ENCODE results near the gene RBM33.

Gene RBM33

DNA sequence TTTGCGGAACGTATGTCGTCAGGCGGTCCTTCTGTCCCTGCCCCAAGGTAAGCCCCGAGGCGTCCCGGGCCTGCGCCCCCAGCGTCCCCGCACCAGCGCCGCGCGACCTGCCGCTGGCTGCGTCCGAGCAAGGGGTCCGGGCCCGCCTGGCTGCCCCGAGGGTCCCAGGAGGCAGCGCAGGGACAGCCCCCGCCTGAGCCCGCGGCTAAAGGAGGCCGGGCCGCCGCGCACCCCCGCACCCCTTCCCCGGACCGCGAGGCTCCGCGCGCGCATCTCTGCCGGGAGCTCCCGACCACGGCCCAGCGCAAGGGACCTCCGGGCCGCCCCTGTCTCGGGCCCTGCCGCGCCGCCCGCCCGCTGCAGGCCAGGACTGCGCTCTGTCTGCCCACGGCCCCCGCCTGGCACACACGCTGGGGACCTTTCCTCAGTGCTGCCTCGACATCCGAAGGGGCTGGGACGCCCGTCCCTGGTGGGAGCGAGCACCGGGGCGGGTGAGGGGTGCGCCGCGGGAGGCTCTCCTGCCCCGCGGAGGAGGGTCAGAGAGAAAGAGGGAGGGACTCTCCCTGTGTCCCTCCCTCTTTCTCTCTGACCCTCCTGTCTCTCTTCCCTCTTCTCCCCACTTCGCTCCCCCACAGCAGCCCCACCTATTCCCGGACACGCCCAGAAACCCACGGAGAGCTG lies 142.8 kb downstream of the RBM33 start:
- H3K27ac Mint-ChIP-seq, result no peak overlapping the region
- H3K4me1 Mint-ChIP-seq, result peaks cover 5% of the 10 kb centered on the region
- H3K36me3 Mint-ChIP-seq (ENCODE audit: low read depth), result peaks cover 32% of the 10 kb centered on the region
- no peak for TF ChIP-seq CTCF (IDR thresholded peaks at IDR 0.05; ENCODE audit: unreplicated experiment in 3 of 3)
- H3K27me3 Mint-ChIP-seq (ENCODE audit: low read depth), result peaks cover 18% of the 10 kb centered on the region
- peaks cover 4% of the 10 kb centered on the region for H3K9me3 Mint-ChIP-seq
- peak overlapping the region; percentile 75 to 78 (median 78) for H3K4me3 Mint-ChIP-seq

DNA sequence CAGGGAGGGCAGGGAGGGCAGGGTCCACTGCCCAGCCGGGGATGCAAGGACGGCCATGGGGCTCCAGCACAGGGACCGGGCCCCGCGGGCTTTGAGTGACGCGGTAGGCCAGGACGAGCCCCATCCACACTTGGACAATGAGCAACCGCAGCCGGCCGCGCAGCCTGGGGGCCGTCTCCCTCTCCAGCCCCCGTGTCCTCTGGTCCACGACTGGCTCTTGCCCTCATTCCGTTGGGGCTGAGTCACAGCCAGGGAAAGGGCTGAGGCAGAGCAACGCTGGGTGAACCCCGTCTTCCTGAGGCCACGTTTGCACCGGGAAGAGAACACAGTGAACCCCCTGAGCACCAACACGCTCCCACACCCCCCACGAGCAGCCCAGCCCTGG lies 144.1 kb downstream of the RBM33 start:
- H3K27me3 Mint-ChIP-seq (ENCODE audit: low read depth), result peaks cover 18% of the 10 kb centered on the region
- peaks cover 4% of the 10 kb centered on the region for H3K9me3 Mint-ChIP-seq
- H3K36me3 Mint-ChIP-seq (ENCODE audit: low read depth), result peaks cover 22% of the 10 kb centered on the region
- peaks cover 5% of the 10 kb centered on the region for H3K4me1 Mint-ChIP-seq
- H3K27ac Mint-ChIP-seq, result no peak overlapping the region
- H3K4me3 Mint-ChIP-seq, result no peak overlapping the region
- no peak for TF ChIP-seq CTCF (IDR thresholded peaks at IDR 0.05; ENCODE audit: unreplicated experiment in 3 of 3)

GRCh38 chr7:155789001-155789725 lies 144.7 kb downstream of the RBM33 start:
- H3K27ac Mint-ChIP-seq, result no peak overlapping the region

GRCh38 chr7:155790666-155791065 lies 146.2 kb downstream of the RBM33 start:
- Mint-ChIP-seq H3K4me1 (peaks cover 5% of the 10 kb centered on the region), H3K27ac (no peak overlapping the region), H3K36me3 (ENCODE audit: low read depth) (peaks cover 5% of the 10 kb centered on the region), H3K27me3 (ENCODE audit: low read depth) (peaks cover 33% of the 10 kb centered on the region), H3K9me3 (peaks cover 4% of the 10 kb centered on the region), H3K4me3 (no peak overlapping the region)
- TF ChIP-seq CTCF (IDR thresholded peaks at IDR 0.05; ENCODE audit: unreplicated experiment in 3 of 3), result no peak

More at GRCh38 chr7:155789001-155789725, 144.7 kb downstream of the RBM33 start:
- Mint-ChIP-seq H3K4me1 (peaks cover 5% of the 10 kb centered on the region), H3K4me3 (peak overlapping the region in 2 of 3 experiments; percentile 28 to 53), H3K9me3 (peaks cover 4% of the 10 kb centered on the region), H3K36me3 (ENCODE audit: low read depth) (peaks cover 16% of the 10 kb centered on the region), H3K27me3 (ENCODE audit: low read depth) (peaks cover 19% of the 10 kb centered on the region)
- TF ChIP-seq CTCF (IDR thresholded peaks at IDR 0.05; ENCODE audit: unreplicated experiment in 3 of 3), result no peak

- Mint-ChIP-seq H3K36me3 (ENCODE audit: low read depth) (no peaks in the 10 kb centered on the region), H3K27ac (no peak overlapping the region), H3K4me1 (peaks cover 5% of the 10 kb centered on the region), H3K9me3 (peaks cover 4% of the 10 kb centered on the region), H3K4me3 (no peak overlapping the region), H3K27me3 (ENCODE audit: low read depth) (peaks cover 33% of the 10 kb centered on the region)
- TF ChIP-seq CTCF (IDR thresholded peaks at IDR 0.05; ENCODE audit: unreplicated experiment in 3 of 3), result no peak
These were observed 146.8 kb downstream of the RBM33 start for GRCh38 chr7:155791214-155791737.
